Stimulated activated CD8-positive, alpha-beta memory T cell treated with anti-CD3 and anti-CD28 coated beads, Interleukin-2, amount 100 ng/mL, for 48 hours (primary cell): ENCODE data around the gene POLDIP2.

Source experiments
- DNase-seq, 2 donors: peaks; one replicate each; pipeline ENCODE4 v3.0.0-alpha.2; 2020; ENCODE audit warnings: low read depth in 2 of 2

Gene POLDIP2

GRCh38 chr17:28317099-28317965, 40.0 kb downstream of the POLDIP2 start:
- no peak for DNase-seq

- DNase-seq, result no peak
Observed at GRCh38 chr17:28315846-28316705, 41.3 kb downstream of the POLDIP2 start.

- no peak for DNase-seq
Observed at GRCh38 chr17:28313841-28314240, 43.5 kb downstream of the POLDIP2 start.

- DNase-seq, result no peak
Observed at GRCh38 chr17:28306954-28307401, 50.3 kb downstream of the POLDIP2 start.

GRCh38 chr17:28298449-28298848, 58.9 kb downstream of the POLDIP2 start:
- DNase-seq, result no peak
